Eye (tissue), 1 donor: ENCODE results near the gene LACTB.
A peak's percentile ranks its signal among the peaks of the same experiment; 100 is the strongest.
"Not testable (repeated sequence)": the region's sequence is repeated elsewhere in the genome, so short reads cannot be mapped to it uniquely, and the experiment has no call there.

Source experiments
- DNase-seq: peaks from one replicate; pipeline ENCODE4 v3.0.0-alpha.2; 2015

Gene LACTB

GRCh38 chr15:63090887-63091286 is 30.8 kb upstream of the LACTB start:
- no peak for DNase-seq

DNA sequence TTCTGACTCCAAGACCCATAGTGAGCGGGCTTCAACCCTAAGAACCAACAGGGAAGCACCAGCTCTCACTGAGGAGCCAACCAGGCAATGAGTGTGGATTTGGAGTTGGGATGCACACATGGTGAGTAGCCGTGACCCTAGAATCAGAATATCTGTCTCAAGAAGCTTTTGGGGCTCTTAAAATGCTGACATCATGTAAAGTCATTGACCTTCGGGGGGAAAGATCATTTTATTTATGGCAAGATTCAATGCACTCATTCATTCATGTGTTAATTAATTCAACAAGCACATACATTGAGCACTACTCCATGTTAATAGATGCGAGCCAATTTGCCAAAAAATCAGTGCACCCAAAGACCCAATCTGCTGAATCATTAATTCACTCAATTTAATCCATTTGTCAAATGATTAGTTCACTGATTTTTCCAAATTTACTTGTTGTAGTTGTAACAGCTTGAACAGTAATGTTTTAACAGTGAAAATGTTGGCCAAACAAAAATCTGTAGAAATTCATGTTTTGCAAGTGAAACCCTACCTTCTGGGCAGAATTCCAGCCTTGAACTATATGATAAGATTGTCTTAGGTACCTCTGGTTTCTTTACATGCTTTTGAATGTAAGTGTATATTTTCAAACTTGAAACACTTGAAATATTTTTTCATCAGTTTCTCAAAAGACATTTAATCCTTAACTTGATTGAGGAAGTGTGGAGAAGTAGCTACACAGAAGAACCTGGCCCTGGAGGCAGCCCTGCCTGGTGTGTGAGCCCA is 29.8 kb upstream of the LACTB start:
- DNase-seq, result no peak

- DNase-seq, result peak; percentile 93
These were observed 28.0 kb upstream of the LACTB start for GRCh38 chr15:63093486-63094205.

DNA sequence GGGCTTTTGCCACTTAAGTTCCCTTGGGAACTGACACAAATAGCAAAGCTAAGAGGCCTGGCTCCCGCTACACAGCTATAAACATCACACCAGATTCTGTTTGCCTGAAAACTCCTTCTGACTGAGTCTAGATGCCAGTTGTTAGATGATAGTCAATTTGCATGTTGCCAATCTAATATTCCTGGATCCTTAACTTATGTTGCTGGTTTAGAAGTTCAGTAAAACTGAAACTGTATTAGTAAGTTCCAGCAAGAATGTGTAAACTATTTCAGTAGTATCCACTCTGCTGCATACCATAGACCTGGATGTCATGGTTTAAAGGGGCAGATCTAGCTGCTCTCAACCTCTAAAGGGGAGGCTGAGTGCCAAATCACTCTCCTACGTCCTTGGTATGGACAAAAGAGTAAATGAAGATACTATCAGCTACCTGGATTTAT is 27.1 kb upstream of the LACTB start:
- no peak for DNase-seq

- no peak for DNase-seq
These were observed 25.5 kb upstream of the LACTB start for GRCh38 chr15:63096178-63096577.

DNA sequence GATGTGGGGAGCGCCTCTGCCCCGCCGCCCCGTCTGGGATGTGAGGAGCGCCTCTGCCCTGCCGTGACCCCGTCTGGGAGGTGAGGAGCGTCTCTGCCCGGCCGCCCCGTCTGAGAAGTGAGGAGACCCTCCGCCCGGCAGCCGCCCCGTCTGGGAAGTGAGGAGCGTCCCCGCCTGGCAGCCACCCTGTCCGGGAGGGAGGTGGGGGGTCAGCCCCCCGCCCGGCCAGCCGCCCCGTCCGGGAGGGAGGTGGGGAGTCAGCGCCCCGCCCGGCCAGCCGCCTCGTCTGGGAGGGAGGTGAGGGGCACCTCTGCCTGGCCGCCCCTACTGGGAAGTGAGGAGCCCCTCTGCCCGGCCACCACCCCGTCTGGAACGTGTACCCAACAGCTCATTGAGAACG is 22.8 kb upstream of the LACTB start:
- DNase-seq, result not testable (repeated sequence)

GRCh38 chr15:63099581-63099980 is 22.1 kb upstream of the LACTB start:
- DNase-seq, result not testable (repeated sequence)

DNA sequence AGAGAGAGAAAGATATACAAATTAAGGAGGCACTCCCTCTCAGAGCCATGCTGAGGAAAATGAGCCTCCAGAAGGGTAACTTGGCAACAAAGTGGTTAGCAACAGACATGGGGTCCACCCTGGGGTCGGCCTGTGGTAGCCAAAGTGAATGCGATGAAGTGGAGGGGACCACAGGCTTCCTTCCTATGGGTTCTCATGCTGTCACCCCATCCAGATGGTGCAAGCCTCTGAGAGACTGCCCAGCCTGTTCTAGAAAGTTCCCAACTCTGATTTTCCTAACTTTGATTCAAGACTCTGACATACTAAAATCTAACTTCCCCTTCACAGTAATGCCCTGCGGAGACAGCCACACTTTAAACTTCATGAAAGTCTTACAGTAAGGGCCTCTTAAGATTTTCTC is 18.2 kb upstream of the LACTB start:
- no peak for DNase-seq

DNA sequence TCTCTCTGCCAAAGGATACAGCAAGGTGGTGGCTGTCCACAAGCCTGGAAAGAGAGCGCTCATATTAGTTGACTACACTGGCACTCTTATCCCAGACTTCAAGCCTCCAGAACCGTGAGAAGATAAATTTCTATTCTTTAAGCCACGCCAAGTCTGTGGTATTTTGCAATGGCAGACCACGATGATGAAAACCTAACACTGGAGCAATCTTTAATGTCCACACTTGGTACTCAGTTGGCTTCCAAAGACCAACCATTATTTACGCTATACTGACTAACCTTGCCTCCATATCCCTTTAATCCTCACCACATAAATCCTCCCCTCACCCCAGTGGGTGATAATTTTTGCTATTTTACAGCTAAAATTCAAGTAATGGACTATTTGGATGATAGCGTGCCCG is 16.9 kb upstream of the LACTB start:
- no peak for DNase-seq

GRCh38 chr15:63105354-63105753 is 16.3 kb upstream of the LACTB start:
- DNase-seq, result not testable (repeated sequence)

DNA sequence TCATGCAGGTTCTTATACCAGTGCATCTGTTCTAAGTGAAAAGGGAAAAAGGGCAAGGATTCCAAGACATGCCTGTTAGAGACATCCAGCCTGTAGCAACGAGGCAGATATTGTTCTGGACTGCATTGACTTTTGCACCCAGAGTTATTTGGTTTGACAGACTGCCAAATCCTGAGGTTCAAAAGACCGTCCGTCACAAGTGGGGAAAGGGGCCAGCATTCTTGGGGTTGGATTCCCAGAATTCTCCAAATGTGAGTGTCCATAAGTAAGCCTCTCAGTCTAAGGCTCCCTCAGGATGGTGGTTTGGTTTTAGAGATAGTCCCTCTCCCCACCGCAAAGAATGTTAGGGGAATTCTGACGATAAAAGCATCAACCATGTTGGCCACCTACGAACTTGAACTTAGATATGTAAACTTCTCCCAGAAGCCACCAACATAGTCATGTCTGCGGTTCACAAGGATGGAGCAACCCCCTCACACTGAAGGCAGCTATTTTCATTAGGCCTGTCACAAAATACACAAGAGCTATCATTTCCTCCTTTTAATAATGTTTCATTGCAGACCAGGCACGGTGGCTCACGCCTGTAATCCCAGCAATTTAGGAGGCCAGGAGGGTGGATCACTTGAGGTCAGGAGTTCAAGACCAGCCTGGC is 13.6 kb upstream of the LACTB start:
- DNase-seq, result peak; percentile 77

DNA sequence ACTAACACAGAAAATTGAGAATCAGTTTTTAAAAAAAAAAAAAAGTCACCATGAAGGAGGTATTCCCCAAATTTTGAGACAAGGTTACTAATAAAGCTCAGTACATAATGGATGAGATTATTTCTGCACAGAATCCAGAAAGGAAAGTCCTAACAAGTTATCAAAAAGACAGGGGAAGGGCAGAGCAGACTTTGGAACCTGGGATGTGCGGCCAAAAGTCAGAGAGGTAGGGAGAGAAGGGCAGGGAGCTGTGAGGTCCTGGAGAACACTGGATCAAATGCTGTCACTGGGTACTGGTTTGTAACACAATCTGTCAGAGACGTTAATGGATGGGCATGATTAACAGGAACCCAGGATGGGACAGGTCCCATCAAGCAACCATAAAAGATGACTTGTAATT is 12.2 kb upstream of the LACTB start:
- DNase-seq, result no peak

GRCh38 chr15:63109920-63110319 is 11.7 kb upstream of the LACTB start:
- no peak for DNase-seq

DNA sequence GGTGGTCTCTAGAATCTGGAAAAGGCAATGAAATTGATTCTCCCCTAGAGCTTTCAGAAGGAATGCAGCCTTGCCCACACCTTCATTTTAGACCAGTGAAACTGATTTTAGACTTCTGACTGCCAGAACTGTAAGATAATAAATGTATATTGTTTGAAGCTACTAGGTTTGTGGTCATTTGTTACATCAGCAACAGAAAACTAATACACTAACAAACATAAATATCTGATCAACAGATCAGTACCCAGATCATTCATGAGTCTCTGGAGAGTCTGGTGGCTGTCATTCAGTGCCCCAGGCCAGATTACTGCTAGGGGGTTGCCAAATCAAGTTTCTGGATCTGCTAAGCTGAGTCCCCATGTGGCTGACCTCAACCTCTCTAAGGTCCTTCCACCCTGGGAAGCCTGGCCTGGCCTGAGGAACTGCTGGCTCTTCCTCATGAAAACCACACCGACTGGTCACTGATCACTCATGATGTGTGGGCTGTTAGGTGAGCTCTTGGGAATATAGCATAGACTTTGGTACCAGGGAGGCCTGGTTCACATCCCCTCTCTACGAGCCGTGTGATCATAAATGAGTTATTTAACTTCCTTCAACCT is 11.1 kb upstream of the LACTB start:
- DNase-seq, result no peak

DNA sequence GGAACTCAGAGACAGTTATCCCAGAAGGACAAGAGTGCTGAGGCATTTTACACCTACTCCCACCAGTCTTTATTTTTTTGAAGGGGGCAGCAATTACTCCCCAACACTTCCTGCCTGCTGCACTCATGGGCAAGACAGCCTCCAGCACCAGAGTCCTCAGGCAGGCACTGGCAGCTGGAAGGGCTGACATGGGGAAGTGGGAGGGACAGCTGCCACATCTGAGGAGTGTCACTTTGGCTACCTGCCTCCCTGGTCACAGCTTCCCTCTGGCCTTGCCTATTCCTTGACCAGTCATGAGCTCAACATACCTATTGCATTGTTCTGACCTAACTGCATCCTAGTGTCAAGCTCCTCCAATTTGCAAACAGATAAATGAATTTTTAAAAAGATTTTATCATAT is 10.2 kb upstream of the LACTB start:
- no peak for DNase-seq

GRCh38 chr15:63112871-63113270 is 8.8 kb upstream of the LACTB start:
- DNase-seq, result no peak

DNA sequence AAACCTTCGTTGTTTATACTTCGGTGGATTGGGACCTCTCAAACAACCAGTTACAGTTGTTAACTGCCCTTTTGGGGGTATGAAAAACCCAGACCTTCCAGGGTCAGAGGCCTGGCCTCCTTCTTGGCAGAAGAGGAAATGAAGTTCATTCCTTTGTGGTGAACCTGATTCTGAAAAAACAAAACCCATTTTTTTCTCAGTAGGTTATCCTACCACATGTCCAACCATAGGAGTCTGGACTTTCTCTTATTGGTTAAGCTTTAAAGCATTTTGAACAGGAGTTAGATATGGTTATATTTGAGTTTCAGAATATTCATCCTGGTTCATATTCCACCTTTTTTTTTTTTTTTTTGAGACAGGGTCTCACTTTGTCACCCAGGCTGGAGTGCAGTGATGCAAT is 7.2 kb upstream of the LACTB start:
- DNase-seq, result no peak

- no peak for DNase-seq
These were observed 2.8 kb upstream of the LACTB start for GRCh38 chr15:63118854-63119253.

GRCh38 chr15:63122002-63122875 is 578 bp downstream of the LACTB start:
- peak; percentile 85 for DNase-seq

DNA sequence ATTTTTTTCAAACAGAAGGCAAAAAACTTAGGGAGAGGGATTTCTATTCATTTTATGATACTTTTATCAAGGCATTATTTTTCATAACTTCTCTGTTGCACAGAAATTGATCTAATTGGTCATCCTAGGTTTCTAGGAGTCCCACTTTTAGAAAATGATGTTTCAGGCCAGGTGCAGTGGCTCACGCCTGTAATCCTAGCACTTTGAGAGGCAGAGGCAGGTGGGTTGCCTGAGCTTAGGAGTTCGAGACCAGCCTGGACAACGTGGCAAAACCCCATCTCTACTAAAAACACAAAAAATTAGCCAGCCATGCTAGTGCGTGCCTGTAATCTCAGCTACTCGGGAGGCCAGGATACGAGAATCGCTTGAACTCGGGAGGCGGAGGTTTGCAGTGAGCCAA is 2.8 kb downstream of the LACTB start:
- no peak for DNase-seq

DNA sequence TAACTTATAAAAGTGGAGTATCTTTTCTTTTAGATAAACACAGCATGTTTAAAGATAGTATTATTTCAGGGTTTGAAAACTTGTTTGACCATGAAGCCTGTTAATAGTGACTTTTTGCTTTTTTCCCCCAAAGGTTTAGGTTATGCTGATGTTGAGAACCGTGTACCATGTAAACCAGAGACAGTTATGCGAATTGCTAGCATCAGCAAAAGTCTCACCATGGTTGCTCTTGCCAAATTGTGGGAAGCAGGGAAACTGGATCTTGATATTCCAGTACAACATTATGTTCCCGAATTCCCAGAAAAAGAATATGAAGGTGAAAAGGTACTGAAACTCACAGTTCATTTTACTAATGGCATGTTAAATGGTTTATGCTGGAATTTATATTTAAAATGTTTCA is 5.1 kb downstream of the LACTB start:
- no peak for DNase-seq

DNA sequence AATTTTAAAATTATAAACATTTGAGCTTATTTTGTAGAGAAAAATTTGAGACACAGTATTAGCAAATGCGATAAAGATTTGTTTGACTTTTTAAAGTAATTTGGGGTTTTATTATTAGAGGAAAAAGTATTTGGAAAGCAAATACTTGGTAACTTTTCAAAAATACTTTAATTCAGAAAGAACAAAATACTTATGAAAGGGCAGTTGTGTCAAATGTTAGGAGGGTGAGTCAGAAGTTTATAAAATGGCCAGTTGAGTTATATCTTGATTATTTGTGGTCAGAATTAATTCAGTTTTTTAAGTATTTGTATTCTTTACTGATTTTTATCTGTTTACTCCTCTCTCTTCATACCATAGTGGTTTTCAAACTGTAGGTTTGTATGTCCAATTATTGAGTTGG is 12.1 kb downstream of the LACTB start:
- DNase-seq, result no peak
